Right hindlimb (tissue), 1 donor: Measurements from ENCODE around the gene ZNF771.
A peak's percentile ranks its signal among the peaks of the same experiment; 100 is the strongest.

Source experiments
- DNase-seq: peaks from one replicate; pipeline ENCODE4 v3.0.0-alpha.2; 2018

Gene ZNF771

DNA sequence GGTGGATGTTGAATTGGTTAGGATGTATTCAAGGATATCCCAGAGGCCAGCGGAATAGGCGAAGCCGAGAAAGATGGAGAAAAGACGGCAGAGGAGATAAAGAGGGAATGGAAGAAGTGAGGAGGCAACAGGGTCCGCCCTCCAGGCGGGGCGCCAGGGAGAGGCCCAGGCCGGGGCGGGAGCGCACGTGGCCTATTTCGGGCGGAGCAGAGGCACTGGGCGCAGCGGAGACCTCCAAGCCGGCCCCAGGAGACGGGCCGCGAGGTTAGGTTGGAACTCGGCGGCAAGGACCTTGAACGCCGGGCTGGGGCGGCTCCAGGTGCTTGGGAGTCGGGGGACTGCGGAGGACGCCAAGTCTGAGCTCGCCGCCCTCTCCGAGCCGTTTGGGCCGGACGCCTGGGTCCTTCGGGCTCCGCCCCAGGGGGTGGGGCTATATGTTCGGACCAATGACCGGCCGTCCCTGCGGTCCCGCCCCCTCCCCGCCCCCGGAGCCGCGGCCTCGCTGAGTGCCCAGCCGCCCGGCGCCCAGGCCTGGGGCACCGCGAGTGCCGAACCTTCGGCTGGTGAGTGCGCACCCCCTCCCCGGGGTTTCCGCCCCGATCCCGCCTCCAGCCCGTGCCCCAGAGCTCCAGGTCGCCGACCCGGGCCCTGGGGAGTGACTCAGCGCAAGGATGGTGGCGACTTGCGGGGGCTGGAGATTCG, at the start of gene ZNF771:
TSS of gene ZNF771 (plus strand) at position 505 of the 702 bp plus-strand sequence. CDS start 448 bp downstream, outside the sequence.
- peak; percentile 96 for DNase-seq

DNA sequence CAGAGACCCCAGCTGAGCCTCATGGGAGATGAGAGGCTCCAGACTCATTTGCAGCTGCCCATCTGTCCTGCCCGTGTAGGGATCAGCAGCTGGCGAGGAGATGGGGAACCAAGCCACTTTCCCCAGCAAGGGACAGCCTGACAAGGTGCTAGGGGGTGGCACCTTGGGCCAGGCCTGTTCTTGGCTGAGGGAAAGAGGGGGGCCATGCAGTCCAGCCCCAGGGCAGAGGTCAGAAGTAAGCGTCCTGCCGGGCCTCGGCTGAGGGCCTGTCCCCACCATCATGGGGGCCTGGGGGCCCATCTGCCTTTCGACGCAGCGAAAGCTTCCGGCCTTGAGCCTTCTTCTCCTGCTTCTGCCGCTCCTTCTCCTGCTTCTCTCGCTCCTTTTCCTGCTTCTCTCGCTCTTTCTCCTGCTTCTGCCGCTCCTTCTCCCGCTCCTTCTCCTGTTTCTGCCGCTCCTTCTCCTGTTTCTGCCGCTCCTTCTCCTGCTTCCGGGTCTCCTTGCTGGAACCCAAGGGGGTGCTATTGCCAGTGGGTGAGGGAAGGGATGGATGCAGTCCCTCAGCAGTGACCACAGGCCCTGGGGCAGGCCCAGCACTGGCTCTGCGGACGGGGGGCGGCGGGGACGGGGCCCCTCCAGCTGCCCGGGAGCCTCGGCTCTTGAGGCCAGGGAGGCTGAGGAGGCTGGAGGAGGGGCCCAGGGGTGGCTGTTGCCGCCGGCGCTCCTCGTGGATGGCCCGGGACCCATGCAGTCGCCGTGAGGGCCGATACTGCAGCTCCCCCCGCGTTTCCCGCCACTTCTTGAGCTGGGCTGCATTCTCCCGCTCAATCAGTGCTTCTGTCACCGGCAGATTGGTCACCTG, 49.5 kb upstream of the ZNF771 start:
- DNase-seq = no peak

DNA sequence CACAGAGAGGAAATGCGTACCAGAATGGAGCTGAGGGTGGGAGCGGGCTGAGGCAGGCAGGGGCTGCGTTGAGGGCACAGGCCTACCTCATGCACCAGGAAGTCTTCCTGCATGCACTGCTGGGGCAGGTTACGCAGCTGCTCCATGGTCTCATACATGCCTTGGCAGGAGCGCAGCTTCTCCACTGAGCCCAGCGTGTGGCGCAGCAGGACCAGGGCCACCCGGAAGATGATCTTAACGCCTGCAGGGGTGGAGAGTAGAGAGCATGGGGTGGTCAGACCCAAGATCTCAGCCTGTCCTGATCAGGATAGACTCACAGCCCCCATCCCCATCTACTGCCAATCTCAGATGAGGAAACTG, 48.8 kb upstream of the ZNF771 start:
- DNase-seq = no peak

DNA sequence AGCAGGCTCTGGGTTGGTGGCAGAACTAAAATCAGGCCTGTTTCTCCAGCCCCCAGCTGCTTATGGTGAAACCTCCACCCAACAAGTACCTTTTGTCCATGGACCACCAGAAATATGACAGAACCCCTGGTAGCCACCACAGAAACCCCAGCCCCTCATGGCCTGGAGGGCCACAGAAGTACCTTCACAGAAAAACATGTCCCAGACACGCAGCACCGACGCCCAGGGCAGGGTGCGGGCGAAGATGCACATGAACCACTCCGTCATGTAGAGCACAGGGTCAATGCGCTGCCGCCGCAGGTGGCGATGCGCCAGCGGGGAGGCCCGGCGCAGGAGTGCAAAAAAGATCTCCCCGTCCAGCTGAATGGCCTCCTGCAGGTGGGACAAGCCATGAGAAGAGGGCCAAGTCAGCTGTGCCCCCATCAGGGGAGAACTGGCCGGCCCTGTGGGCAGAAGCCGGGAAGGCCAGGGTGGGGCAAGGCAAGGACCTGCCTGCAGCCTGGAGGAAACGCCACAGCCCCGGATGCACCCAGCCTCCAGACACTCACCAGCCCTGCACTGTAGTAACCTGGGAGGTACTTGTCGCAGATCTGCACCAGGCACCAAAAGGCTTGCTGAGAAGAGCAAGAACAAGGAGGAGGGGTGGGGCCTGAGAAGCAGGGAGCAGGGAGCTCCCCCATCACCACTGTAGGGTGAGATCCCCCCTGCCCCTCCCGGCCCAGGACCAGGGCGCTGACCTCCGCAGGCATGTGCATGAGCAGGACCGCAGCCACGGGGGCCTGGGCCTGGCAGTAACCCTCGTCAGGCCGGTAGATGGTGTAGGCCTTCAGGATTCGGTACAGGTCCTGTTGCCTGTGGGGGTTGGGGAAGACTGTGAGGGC, 48.2 kb upstream of the ZNF771 start:
- no peak for DNase-seq

DNA sequence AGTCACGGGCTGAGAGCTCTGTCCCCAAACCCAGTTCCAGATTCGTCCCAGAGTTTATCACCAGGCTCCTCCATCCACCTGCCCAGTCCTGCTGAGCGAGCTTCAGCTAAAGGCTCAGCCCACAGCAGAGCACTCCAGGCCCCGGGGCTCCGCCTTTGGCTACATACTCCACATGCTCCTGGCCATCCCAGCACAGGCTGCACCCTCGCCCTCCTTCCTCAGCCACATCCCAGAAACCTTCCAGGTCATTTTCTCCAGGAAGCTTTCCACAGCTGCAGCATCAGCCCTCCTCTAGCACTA, 47.6 kb upstream of the ZNF771 start:
- DNase-seq = no peak

DNA sequence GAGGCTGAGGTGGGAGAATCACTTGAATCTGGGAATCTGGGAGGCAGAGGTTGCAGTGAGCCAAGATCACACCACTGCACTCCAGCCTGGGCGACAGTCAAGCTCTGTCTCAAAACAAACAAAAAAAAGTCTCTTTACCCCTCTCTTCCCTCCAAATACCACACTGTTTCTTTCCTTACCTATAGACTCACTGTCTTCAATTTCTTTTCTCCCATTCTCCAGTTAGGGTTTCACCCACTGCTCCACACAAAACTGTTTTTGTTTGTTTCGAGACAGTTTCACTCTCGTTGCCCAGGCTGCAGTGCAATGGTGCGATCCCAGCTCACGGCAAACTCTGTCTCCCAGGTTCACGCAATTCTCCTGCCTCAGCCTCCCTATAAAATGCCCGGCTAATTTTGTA, 46.2 kb upstream of the ZNF771 start:
- no peak for DNase-seq

DNA sequence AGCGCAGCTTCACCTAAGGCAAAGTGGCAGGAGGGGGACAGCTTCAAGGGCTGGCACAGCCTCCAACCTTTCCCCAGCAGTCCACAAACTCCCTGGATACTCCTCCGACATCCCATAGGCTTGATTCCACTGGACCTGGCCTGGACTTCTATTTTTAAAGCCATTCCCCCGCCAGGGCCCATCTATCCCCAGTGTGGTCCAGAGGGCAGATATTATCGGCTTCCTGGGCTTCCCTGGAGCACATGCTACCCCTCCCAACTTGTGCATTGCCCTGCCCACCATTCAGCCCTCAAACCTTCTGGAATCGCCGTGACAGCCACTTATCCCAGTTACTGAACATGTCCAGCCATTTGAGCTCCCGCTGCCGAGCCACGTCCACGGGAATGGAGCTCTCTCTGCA, 42.2 kb upstream of the ZNF771 start:
- no peak for DNase-seq

DNA sequence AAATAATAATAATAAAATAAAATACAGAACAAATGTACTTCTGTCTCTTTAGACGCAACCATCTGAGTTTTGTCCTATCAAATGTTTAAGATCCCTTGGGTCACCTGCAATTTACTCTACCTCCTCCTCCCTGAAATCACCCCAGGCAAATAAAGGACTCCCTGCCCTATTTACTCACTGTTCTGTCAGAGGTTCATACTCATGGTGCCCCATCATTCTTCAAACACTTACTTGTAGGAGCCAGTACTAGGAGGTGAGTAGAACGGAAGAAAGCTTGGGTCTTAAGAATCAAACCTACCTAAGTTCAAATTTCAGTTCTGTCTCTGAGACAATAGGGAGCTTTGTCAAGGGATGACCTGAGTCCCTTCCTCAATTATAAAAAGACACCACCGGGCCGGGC, 40.9 kb upstream of the ZNF771 start:
- no peak for DNase-seq

DNA sequence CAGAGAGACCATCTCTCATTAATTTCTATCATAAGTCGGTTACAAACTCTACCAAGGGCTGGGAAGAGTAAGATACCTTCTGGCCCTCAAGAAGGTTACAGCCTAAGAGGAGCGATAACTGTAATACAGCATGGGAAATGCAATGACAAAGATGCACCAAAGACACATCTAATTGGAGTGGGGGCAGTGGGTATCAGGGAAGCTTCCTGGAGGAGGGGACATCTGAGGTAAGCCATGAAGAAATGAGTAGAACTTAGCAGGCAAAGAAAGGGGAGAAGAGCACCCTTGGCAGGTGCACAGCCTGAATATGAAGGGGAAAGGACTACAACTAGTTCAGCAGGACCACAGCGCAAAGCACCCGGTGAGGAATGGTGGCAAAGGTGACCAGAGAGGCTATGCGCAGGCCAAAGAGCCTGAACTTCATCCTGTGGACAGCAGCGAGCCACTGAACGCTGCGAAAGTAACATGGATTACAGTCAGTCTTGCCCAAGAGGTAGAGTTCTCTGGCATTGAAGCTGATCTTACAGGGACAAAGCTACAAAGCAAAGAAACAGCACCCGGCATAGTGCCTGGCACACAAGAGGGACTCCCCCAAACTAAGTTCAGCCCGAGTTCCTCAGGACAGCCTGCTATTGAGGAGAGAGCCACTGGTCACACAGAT, 39.9 kb upstream of the ZNF771 start:
- DNase-seq = no peak

DNA sequence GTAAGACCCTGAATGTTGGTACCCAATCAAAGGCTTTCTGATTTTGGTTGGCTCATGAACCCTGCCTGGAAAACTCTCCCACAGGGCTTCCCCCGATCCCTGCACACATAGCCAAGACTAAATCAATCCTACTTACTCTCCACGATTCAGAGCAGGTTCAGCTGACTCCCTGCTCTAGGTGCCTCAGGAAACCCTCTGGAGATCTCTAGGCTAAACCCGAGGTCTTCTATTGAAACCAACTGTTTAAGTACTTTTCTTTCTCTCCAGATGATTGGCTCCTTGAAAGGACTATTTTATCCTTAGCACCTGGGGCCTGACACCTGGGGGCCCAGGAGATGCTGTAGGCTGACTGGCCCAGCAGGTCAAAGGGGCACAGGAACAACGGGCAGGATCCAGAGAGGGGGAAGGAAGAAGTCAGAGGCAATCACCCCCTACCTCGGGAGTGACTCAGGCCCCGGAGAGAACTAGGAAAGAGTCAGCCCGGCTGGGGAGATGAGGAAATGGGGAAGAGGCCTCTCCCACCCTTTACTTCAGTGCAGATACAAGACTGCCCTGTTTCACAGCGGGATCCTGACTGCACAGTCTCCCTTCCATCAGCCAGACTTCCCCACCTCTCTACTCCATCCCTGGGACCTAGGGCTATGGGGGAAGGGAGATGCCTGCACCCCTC, 39.1 kb upstream of the ZNF771 start:
- DNase-seq = no peak

DNA sequence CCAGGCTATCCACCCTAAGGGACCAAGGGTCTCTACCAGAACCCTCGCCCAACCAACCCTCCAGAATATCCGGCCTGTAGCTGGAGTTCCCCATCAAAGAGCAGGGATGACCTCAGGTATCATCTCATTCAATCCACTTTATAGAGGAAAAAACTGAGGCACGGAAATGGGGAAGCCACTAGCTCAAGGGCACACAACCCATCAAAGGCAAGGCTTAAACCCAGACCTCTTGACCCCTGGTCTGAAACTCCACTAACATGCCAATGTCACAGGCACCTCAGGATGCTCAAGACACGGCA, 38.7 kb upstream of the ZNF771 start:
- no peak for DNase-seq

DNA sequence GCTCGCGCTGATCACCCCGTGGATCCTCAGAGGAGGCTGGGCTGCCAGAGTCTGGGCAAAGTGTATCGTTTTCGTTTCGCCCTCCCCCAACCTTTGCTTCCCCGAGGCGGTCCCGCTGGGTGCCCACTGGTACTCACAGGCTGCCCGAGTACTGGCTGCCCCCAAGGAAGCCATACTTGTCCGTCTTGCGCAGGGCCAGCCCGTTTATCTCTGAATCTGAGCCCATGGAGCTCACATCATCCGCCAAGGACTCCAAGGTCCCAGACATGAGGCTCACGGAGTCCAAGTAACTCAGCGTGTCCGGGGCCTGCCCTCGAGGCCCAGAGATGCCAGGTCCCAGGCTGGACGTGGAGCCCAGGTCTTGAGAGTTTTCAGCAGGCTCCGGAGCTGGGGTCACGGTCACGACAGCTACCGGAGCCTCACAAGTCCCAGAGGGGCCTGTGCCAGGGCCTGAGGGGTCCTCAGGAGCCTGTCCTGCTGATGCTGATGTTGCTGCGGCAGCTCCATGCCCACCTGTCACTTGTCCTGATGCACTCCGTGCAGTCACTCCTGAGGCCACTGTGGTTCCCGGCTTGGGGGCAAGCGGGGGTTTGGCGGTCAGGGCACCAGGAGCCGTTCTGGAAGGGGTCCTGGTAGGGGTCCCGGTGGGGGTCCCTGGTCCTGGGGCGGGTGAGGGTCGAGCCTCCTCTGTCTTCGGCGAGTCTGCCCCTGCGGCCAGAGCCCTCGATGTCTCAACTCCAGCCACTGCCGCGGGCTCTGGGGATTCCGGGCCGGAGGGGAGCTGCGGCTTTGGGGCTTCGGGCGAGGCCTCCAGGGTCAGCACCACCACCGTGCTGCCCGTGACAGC, 38.1 kb upstream of the ZNF771 start:
- DNase-seq = peak; percentile 44

DNA sequence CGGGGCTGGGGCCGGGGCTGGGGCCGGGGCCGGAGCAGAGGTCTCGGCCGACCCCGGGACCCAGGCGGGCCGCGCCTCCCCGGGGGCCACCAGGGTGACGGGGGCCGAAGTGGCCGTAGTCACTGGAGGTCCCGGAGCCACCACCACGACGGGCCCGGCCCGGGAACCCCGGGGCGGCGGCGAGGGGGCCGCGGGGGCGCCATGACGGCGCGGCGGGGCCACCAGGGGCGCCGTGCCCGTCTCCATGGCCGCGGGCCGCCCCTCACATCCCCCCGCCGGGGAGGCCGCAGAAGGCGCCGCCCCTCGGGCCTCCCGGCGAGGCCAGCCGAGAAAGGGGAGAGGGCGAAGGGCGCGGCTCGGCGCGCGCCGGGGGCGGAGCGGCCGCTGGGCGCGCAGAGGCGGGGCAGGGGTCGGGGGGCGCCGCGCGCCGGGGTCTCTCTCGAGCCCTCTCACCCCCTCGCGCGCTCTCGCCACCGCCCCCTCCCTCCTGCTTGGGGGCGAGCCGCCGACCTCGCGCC, 37.4 kb upstream of the ZNF771 start:
- no peak for DNase-seq

DNA sequence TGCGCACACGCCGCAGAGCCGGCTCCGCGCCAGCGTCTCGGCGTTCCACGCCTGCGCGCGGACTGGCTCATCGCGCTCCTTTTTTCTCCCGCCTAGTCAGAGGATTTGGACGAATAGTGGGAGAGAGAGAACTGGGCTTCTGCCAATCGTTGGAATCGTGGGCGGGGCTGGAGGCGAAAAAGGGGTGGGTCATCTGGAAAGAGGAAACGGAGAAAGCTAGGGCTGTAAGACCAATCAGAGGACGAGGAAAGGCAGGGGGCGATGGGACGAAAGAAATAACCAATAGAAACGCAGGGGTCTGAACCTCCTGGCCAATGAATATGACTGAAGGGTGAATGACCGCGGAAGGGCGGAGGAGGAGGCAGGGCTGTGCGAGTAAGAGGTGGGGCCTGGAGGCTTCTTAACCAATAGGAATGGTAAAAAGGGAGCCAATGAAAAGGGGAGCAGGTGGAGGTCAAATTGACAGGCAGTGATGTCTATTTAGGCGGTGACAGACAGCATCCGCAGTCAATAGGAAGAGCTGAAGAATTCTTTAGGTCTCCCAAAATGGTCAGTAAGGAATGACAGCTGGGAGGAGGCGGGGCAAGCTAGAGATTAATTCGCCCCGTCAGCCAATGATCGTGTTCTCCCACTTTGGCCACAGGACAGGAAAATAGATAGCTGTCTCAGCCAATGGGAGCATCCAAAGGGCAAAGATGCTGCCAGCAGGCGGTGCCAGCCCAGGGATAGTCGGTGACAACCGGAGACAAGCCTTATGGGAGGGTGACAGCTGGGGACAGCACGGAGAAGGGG, 36.8 kb upstream of the ZNF771 start, which contains the start of gene TBC1D10B:
TSS of gene TBC1D10B (minus strand) at position 39 of the 792 bp plus-strand sequence. CDS start 311 bp downstream, outside the sequence.
- DNase-seq = peak; percentile 100

DNA sequence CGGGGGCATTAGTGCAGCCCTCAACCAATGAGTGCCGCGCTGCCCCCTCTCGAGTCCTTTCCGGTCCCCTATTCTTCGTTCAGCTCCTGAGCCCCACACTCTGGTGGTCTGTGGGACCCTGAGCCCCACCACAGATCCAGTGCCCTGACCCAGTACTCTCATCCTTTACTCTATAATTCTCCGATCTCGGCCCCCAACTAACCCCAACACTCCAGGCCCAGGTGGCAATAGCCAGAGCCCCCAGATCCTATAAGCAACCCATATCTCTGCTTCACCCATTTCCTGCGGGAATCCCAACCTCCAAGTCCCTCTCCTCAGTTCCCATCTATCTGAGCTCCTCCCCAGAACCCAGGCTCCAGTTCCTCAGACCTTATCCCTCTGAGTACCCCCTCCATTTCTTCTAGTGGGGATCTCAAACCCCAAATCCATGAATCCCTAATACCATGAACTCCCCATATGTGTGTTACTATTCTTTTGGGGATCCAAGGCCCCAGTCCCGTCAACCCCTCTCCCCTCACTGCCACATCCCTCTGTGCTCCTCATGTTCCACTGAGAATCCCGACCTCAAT, 36.1 kb upstream of the ZNF771 start:
- DNase-seq = no peak

DNA sequence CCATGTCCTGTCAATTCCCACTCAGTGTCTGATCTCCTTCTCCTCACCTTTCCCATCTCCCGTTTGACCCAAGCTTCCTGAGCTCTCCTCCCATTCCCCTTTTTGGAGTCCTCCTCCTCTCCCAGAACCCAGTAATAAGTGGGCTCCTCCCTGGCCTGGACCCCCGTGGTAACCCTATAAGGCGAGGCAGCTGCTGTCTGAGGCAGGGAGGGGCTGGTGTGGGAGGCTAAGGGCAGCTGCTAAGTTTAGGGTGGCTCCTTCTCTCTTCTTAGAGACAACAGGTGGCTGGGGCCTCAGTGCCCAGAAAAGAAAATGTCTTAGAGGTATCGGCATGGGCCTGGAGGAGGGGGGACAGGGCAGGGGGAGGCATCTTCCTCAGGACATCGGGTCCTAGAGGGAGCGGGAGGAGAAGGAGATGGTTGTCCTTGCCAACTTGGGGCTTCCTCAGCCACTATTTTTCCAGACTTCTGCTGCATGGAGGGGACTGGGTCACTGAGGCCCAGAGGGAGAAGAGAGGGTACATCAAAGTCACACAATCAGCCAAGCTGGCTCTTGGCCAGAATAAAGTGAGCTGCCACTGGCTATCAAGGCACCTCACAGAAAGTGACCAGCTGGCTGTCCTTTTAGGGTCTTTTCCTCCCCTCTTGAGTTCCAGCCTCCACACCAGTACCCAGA, 35.2 kb upstream of the ZNF771 start:
- DNase-seq = peak; percentile 71

DNA sequence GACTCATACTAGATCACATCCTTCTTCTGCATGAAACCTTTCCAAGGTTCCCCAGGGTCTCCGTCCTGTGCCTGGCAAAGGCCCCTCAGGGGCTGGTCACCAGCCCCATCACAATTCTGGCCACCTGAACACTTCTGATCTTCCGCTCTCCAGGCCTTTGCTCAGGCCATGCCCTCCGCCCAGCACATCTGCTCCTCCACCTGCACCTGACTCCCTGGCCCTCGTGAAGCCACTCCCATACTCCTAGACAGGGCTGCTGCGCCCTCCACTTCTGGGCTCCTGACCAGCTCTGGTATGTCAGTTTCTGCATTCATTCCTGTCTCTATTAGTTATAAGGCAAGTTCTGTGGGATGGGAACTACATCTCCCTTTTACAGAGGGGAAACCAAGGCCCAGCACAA, 34.7 kb upstream of the ZNF771 start:
- DNase-seq = no peak

DNA sequence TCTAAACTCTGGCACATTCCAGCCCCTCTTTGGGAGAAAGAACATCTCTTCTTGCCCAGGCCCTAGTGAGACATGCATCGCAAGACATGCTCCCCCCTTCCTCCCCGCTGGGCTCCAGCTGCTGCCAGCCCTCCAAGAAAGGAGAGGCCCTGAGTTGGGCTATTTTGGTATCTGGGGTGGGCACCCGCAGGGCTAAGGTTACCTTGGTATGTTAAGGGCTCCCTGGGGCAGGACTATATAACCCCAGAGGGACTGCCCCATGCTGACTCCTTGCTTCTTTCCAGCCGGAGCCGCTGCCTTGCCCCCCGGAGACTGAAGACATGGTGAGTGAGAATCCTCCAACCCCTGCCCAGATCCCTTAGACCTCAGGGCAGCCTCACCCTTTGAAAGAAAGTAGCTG, 32.9 kb upstream of the ZNF771 start, which contains the start of gene MYL11:
TSS of gene MYL11 (plus strand) at position 265 of the 400 bp plus-strand sequence. CDS start at position 321, 56 bp downstream.
- peak; percentile 48 for DNase-seq

DNA sequence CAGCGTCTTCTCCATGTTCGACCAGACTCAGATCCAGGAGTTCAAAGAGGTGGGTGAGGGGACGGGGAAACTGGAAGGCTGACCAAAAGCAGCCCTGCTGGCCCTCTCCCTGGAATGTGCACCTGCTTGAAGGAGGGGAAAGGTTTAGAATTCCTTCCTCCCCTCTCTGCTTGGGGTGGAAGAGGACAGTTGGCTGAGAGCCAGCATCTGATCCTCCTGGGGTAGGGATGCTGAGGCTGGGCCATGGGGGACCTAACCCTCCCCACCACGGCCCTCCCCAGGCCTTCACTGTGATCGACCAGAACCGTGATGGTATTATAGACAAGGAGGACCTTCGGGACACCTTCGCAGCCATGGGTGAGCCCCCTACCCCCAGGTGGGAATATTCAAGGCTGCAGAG, 31.5 kb upstream of the ZNF771 start:
- DNase-seq = peak; percentile 32
